Activated T-helper 1 cell treated with anti-CD3 and anti-CD28 coated beads, Interleukin-2, amount 50 U/mL, for 16 hours (primary cell): Measurements from ENCODE around the gene RAMP2.

Experiments
- DNase-seq, 2 donors: peaks; one replicate each; pipeline ENCODE4 v3.0.0-alpha.2; 2020; ENCODE audit warnings: low read depth in 1 of 2, low spot score in 1 of 2

RAMP2 gene

DNA sequence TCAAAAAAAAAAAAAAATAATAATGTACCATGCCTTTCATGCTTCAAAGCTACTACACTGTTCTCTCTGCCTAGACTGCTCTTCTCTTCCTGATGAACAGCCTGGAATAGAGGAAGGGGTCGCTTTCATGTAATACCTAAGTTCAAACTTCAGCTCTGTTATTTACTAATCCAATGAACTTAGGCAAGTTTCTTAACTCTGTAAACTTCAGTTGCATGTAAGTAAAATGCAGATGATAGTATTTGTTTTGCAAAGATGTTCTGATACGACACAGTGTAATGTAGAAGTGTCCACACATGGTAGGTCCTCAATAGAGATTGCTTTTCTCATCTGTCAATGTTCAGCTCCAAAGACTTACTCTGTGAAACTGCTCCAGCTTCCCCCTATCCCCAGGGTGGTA lies 30.9 kb downstream of the RAMP2 start:
- DNase-seq: no peak

DNA sequence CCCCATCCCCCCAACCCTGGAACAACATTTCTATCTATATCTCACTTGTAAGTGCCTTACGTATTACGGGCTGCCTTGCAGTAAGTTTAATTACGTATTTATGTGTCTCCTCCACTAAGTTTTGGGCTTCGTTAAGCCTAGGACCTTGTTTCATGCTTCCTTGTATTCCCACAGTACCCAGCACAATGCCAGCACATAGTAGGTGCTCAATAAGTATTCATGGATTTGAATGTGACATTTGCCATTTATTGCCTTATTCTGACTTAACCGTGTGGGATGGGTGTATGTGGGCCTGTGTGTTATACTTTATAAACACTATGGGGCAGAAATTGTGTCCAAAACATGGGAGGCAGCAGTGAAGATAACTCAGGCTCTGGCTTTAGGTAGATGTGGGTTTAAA lies 31.5 kb downstream of the RAMP2 start:
- no peak for DNase-seq

- DNase-seq: no peak
These were observed 34.0 kb downstream of the RAMP2 start for GRCh38 chr17:42795061-42795460.

- no peak for DNase-seq
These were observed 34.4 kb downstream of the RAMP2 start for GRCh38 chr17:42795465-42795864.

DNA sequence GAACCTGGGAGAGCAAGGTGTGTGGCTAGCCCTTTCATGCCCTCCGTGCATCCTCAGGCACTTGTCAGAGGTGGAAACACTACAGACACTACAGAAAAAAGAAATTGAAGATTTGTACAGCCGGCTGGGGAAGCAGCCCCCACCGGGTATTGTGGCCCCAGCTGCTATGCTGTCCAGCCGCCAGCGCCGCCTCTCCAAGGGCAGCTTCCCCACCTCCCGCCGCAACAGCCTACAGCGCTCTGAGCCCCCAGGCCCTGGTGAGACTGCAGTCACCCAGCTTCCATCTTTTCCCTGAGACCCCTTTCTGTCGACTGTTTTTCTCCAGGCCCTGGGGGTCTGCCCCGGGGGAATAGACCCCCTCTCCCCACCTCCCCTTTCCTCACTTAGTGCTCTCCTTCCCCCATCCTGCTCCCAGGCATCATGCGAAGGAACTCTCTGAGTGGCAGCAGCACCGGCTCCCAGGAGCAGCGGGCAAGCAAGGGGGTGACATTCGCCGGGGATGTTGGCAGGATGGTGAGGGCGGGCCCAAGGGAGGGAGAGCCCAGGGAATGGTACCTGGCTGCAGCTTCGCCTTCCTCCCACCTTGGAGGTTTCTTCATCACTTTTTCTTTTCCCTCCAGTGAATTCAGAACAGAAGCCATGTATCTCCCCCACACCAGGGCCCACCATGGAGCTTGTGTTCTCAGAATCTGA lies 35.2 kb downstream of the RAMP2 start:
- no peak for DNase-seq

DNA sequence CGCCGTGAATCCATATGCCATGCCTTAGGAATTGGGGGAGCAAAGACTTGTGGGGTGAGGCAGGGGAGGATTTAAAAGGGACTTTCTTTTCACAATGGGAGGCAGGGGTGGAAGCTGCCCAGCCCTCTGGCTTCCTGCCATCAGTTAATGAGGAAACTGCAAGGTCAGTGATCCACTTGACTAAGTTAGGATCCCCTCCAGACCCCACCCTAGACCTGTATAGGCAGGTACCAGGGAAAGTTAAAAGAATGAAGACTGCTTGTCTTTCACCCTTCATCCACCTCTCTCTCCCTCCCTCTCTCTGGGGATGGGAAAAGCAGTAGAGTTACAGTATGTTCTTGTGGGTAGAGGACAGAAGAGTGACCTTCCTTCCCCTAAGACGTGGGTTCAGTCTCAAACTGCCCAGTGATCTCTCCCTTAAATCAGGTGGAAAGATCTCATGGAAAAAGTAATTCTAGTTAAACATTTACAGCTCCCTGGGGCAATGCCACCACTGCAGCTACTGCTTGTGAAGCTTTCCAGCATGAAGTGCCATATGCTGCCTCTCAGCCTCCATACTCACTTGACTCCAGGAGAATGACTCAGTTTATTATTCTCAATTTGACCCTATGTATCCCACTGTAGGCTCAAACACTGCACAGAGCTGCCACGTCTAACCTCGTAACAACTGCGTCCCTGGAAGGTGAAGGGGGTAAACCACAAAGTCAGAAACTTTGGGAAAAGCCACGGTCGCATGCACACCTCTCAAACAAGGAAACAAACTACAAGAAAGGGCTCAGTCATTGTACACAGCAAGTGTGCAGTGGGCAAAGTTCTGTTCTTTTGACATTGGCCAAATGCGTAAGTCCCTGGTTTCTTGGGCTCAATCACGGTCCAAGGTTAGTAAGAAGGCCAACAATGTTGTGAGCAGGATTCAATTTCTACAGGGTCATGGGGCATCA lies 36.3 kb downstream of the RAMP2 start:
- DNase-seq: no peak

GRCh38 chr17:42798011-42798382 lies 37.0 kb downstream of the RAMP2 start:
- no peak for DNase-seq

GRCh38 chr17:42798383-42799380 lies 37.7 kb downstream of the RAMP2 start, which contains the start of the genes CNTD1 and COA3:
Gene CNTD1, plus strand, starts transcription at chr17:42798861. Its CDS starts 207 bp downstream, at chr17:42799068.
Gene COA3, minus strand, starts transcription at chr17:42798704. Its CDS starts 23 bp downstream, at chr17:42798681.
- DNase-seq: peak; percentile 45 to 54

DNA sequence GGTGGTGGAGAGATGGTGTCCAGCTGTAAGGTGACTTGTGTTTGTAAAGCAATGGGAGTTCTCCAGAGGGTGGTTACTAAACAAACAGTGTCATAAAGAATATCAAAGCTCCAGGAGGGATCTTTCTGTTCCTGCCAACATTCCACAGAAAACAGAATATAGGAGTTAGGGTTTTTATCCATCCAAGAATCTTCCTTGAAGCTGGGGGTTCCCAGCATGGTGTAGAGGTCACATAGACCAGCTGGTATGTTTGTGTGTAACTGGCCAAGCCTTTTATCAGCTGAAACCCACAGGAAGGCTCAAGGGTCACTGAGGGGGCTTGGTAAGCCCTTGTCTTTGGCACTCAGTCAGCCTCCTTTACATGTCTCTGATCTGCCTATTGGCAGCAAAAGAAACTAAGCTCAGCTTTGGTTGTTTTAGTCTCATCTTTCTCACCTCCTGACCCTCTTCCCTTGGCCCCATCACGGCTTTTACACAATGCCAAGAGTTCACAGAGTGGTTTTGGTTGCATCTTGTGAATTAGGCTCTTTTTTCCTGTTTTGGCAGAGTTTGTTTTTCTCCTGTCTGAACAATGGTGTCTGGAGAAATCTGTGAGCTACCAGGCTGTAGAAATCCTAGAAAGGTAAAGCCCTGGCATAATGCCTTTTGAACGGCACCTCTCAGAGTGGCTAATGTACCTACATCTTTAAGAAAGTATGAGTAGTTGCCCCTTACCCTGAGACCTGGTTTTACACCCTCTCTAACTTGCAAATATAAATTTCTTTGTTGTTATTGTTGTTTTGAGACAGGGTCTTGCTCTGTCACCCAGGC lies 42.3 kb downstream of the RAMP2 start:
- DNase-seq: no peak

GRCh38 chr17:42804918-42805367 lies 43.9 kb downstream of the RAMP2 start:
- no peak for DNase-seq

GRCh38 chr17:42806249-42806648 lies 45.2 kb downstream of the RAMP2 start:
- no peak for DNase-seq

DNA sequence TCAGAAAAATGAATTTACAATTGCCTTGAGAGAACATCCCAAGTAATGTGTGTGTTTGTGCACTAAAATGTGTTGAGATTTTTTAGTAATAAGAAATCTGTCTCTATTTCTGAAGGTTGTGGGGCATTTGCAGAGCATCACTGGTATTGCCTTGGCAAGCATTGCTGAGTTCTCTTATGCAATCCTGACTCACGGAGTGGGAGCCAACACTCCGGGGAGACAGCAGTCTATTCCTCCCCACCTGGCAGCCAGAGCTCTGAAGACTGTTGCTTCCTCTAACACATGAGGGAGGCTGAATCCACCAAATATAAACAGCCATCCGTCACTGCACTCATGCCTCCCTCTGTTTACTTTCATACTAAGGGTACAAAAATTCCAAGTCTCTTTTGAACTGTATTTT lies 48.2 kb downstream of the RAMP2 start:
- no peak for DNase-seq
